Activated naive CD8-positive, alpha-beta T cell (primary cell): ENCODE results near the gene CD163L1.

Source experiments
- H3K27ac Mint-ChIP-seq: one replicate; pipeline ENCODE4 v1.8.0; 2021; ENCODE audit warnings: mixed read lengths
- H3K27me3 Mint-ChIP-seq: one replicate; pipeline ENCODE4 v1.8.0; 2021; ENCODE audit warnings: mixed read lengths
- H3K36me3 Mint-ChIP-seq: one replicate; pipeline ENCODE4 v1.8.0; 2021; ENCODE audit warnings: mixed read lengths
- H3K4me1 Mint-ChIP-seq: one replicate; pipeline ENCODE4 v1.8.0; 2021; ENCODE audit warnings: low read depth, mixed read lengths
- H3K4me3 Mint-ChIP-seq: one replicate; pipeline ENCODE4 v1.8.0; 2021; ENCODE audit warnings: mild to moderate bottlenecking, mixed read lengths
- H3K9me3 Mint-ChIP-seq: one replicate; pipeline ENCODE4 v1.8.0; 2021; ENCODE audit warnings: low read depth, mixed read lengths

Gene CD163L1

DNA sequence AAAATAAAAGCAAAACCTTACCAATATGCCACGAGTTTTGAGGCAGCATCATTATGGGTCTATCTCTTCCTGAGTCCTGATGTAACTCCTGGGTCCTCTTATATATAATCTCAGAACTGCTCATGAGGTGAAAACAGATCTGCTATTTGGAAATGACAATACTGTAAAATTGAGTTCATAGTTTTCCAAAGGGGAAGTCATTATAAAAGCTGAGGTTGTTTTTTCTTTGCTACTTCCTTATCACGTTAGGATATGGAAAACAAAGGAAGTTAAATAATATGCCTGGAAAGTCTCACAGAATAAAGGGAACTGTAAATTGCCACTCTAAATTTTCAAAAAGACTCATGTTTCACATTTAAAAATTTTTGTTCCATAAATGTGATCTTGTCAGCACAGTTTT lies at the start of gene CD163L1:
Gene CD163L1, minus strand, starts transcription at position 78 of the 400 bp plus-strand sequence. Its CDS starts 26 bp downstream, at position 52.
- H3K27me3 Mint-ChIP-seq: peaks cover 17% of the 10 kb centered on the region
- H3K4me3 Mint-ChIP-seq: no peak within 1 kb of the TSS
- H3K36me3 Mint-ChIP-seq: peaks cover 3% of the 10 kb centered on the region
- no peak within 1 kb of the TSS for H3K27ac Mint-ChIP-seq
- H3K4me1 Mint-ChIP-seq: peaks cover 3% of the 10 kb centered on the region
- H3K9me3 Mint-ChIP-seq: no peaks in the 10 kb centered on the region

DNA sequence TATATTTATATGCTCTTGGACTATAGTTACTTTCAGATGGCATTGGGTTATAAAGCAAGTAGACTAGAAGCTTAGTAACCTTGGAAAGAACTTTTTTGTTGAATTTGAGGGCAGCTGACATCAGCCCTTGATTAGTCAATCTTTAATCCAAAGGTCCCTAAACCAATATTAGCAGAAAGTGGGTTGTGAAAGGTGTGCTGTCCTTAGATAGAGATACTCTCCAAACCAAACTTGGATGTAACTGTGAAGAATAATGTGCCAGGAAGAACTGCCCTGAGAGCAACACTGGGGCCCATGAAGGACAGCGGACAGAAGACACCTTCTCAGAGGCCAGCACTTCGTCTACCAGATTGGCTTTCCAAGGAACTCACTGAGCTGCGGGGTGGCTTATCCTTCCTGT lies 49.1 kb upstream of the CD163L1 start:
- Mint-ChIP-seq H3K36me3 (no peaks in the 10 kb centered on the region), H3K4me3 (no peak overlapping the region), H3K9me3 (no peaks in the 10 kb centered on the region), H3K27me3 (peaks cover 12% of the 10 kb centered on the region), H3K27ac (no peak overlapping the region), H3K4me1 (no peaks in the 10 kb centered on the region)

DNA sequence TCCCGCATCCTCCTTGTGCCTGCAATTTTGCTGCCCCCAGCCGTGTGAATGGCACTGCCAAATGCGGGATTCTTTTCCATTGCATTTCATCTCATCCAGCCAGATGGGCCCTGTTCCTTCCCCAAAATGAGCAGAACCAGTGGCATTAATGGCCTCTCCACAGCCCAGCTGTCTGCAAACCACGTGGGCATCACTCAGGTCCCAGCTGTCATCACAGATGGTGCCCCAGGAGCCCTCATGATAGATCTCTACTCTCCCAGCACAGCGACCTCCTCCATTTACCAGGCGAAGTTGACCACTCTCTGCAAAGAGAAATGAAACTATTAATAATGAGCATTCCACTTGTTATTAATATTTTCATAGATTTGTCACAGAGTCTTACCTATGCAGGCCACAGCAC lies 42.6 kb upstream of the CD163L1 start:
- Mint-ChIP-seq H3K36me3 (no peaks in the 10 kb centered on the region), H3K9me3 (no peaks in the 10 kb centered on the region), H3K27me3 (peaks cover 2% of the 10 kb centered on the region), H3K4me3 (no peak overlapping the region), H3K27ac (no peak overlapping the region), H3K4me1 (no peaks in the 10 kb centered on the region)

DNA sequence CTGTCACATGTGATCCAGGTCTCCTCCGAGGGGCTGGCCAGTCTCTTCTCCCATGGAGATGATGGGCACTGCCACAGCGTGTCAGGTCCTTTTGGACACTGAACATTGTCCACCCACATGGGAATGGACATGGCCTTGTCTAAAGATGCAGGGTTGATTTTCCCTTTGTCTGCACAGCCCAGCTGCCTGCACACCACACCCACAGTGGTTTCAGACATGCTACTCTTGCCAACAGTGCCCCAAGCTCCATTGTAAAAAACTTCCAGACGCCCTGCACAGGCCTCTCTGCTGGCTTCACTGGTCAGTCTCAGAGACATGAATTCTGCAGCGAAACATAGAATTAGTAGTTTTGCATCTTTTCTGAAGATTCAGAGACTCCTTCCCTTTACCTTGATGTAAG lies 41.1 kb upstream of the CD163L1 start:
- no peaks in the 10 kb centered on the region for H3K4me1 Mint-ChIP-seq
- no peaks in the 10 kb centered on the region for H3K36me3 Mint-ChIP-seq
- no peak overlapping the region for H3K4me3 Mint-ChIP-seq
- H3K27me3 Mint-ChIP-seq: peaks cover 2% of the 10 kb centered on the region
- no peak overlapping the region for H3K27ac Mint-ChIP-seq
- no peaks in the 10 kb centered on the region for H3K9me3 Mint-ChIP-seq

DNA sequence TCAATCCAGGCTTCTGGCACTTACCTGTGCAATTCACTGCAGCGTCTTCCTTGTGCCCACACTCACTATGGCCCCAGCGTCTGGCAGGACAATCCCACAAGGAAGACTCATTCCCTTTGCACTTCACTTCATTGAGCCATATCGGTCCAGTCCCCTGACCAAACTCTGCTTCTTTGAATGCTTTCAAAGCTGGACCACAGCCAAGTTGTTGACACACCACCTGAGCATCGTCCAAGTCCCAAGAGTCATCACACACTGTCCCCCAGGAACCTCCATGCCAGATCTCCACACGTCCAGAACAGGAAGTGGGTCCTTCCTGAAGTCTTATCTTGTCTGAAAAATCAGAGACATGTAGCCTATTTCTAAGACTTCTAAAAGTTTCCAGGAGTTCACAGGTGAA lies 39.4 kb upstream of the CD163L1 start:
- H3K36me3 Mint-ChIP-seq: no peaks in the 10 kb centered on the region
- H3K4me3 Mint-ChIP-seq: no peak overlapping the region
- H3K4me1 Mint-ChIP-seq: no peaks in the 10 kb centered on the region
- H3K27ac Mint-ChIP-seq: no peak overlapping the region
- no peaks in the 10 kb centered on the region for H3K9me3 Mint-ChIP-seq
- H3K27me3 Mint-ChIP-seq: peaks cover 2% of the 10 kb centered on the region

GRCh38 chr12:7479771-7480170 lies 35.8 kb upstream of the CD163L1 start:
- Mint-ChIP-seq H3K27me3 (no peaks in the 10 kb centered on the region), H3K4me3 (no peak overlapping the region), H3K4me1 (no peaks in the 10 kb centered on the region), H3K36me3 (no peaks in the 10 kb centered on the region), H3K27ac (no peak overlapping the region), H3K9me3 (no peaks in the 10 kb centered on the region)

- Mint-ChIP-seq H3K27me3 (peaks cover 3% of the 10 kb centered on the region), H3K36me3 (no peaks in the 10 kb centered on the region), H3K4me1 (no peaks in the 10 kb centered on the region), H3K27ac (no peak overlapping the region), H3K4me3 (no peak overlapping the region), H3K9me3 (peaks cover 6% of the 10 kb centered on the region)
Measured at GRCh38 chr12:7472060-7472459, 28.1 kb upstream of the CD163L1 start.

DNA sequence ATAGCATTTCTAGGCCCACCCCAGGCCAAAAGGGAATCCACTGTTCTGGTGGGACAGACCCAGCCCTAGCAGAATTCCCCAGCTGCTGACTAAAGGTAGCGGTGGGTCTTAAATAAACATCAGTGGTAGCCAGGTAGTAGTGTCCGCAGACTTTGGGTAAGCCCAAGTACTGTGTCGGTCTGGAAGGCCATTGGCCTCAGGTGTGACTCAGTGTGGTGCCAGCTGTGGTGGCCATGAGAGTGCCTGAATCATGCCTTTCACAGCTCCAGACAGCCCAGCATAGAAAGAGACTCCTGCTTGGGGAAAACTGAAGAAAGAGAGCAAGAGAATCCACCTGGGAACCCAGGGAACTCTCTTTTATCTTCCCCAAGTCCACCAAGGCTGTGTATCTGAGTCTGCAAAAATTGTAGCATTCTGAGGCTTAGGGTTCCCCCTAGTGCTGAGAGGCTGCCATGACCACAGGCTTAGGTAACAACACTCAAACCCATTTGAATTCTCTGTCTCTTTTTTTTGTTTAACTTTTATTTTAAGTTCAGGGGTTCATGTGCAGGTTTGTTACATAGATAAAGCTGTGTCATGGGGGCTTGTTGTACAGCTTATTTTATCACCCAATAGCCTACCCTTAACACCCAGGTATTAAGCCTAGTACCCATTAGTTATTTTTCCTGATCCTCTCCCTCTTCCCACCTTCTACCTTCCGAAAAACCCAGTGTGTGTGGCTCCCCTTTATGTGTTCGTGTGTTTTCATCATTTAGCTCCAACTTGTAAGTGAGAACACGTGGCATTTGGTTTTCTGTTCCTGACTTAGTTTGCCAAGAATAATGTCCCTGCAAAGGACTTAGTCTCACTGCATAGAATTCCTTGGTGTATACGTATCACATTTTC lies 16.7 kb upstream of the CD163L1 start:
- no peak overlapping the region for H3K4me3 Mint-ChIP-seq
- no peaks in the 10 kb centered on the region for H3K4me1 Mint-ChIP-seq
- no peaks in the 10 kb centered on the region for H3K9me3 Mint-ChIP-seq
- H3K27me3 Mint-ChIP-seq: peaks cover 5% of the 10 kb centered on the region
- no peak overlapping the region for H3K27ac Mint-ChIP-seq
- no peaks in the 10 kb centered on the region for H3K36me3 Mint-ChIP-seq

GRCh38 chr12:7459973-7460372 lies 16.0 kb upstream of the CD163L1 start:
- H3K9me3 Mint-ChIP-seq: no peaks in the 10 kb centered on the region
- H3K4me1 Mint-ChIP-seq: no peaks in the 10 kb centered on the region
- no peak overlapping the region for H3K4me3 Mint-ChIP-seq
- no peak overlapping the region for H3K27ac Mint-ChIP-seq
- H3K27me3 Mint-ChIP-seq: peaks cover 5% of the 10 kb centered on the region
- H3K36me3 Mint-ChIP-seq: no peaks in the 10 kb centered on the region

DNA sequence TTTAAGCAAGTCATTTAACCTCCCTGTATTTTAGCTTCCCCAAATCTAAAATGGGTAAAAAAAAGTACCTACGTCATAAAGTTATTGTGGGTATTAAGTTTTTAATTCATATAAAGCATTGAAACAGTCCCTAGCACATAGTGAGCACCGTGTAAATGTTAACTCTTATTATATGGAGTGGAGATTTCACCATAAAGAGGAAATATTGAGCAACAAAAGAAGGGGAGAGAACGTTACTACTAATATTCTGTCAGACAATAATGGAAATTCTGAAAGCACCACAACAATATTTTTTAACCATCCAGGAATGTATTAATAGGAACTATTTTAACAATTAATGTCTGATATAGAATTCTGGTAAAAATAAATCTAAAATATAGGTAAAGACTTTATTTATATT lies 7.8 kb upstream of the CD163L1 start:
- peaks cover 10% of the 10 kb centered on the region for H3K9me3 Mint-ChIP-seq
- no peak overlapping the region for H3K4me3 Mint-ChIP-seq
- no peak overlapping the region for H3K27ac Mint-ChIP-seq
- no peaks in the 10 kb centered on the region for H3K4me1 Mint-ChIP-seq
- peaks cover 2% of the 10 kb centered on the region for H3K27me3 Mint-ChIP-seq
- H3K36me3 Mint-ChIP-seq: no peaks in the 10 kb centered on the region

DNA sequence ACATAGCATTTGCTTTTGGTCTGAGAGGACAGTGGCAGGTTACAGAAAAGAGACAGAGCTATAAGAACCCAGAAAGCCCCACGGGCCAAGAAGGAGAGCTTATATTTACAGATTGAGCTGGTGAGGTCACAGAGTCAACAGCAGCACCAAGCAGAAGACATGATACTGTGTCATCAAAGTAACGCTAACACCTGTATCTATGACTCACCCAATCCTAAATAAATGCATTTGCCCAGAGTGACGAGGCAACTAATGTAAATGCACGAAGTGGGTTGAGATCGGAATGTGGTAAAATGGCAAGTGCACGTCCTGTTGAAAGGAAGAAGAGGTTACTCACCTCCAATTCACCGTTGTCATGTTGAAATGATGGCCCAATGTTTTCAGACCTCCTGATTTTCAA lies 6.7 kb upstream of the CD163L1 start:
- Mint-ChIP-seq H3K27ac (no peak overlapping the region), H3K36me3 (no peaks in the 10 kb centered on the region), H3K4me3 (no peak overlapping the region), H3K27me3 (peaks cover 2% of the 10 kb centered on the region), H3K9me3 (peaks cover 10% of the 10 kb centered on the region), H3K4me1 (no peaks in the 10 kb centered on the region)

- Mint-ChIP-seq H3K4me3 (no peak overlapping the region), H3K27ac (no peak overlapping the region), H3K36me3 (no peaks in the 10 kb centered on the region), H3K4me1 (no peaks in the 10 kb centered on the region), H3K27me3 (peaks cover 2% of the 10 kb centered on the region), H3K9me3 (no peaks in the 10 kb centered on the region)
Measured at GRCh38 chr12:7448099-7448498, 4.1 kb upstream of the CD163L1 start.

- no peak overlapping the region for H3K27ac Mint-ChIP-seq
- H3K36me3 Mint-ChIP-seq: peaks cover 3% of the 10 kb centered on the region
- peaks cover 15% of the 10 kb centered on the region for H3K27me3 Mint-ChIP-seq
- no peak overlapping the region for H3K4me3 Mint-ChIP-seq
- H3K9me3 Mint-ChIP-seq: no peaks in the 10 kb centered on the region
- peaks cover 2% of the 10 kb centered on the region for H3K4me1 Mint-ChIP-seq
Measured at GRCh38 chr12:7444537-7444936, 584 bp upstream of the CD163L1 start.

- peaks cover 22% of the 10 kb centered on the region for H3K27me3 Mint-ChIP-seq
- peak overlapping the region; percentile 6 for H3K4me3 Mint-ChIP-seq
- H3K4me1 Mint-ChIP-seq: peaks cover 3% of the 10 kb centered on the region
Measured at GRCh38 chr12:7441216-7441615, 2.7 kb downstream of the CD163L1 start.

DNA sequence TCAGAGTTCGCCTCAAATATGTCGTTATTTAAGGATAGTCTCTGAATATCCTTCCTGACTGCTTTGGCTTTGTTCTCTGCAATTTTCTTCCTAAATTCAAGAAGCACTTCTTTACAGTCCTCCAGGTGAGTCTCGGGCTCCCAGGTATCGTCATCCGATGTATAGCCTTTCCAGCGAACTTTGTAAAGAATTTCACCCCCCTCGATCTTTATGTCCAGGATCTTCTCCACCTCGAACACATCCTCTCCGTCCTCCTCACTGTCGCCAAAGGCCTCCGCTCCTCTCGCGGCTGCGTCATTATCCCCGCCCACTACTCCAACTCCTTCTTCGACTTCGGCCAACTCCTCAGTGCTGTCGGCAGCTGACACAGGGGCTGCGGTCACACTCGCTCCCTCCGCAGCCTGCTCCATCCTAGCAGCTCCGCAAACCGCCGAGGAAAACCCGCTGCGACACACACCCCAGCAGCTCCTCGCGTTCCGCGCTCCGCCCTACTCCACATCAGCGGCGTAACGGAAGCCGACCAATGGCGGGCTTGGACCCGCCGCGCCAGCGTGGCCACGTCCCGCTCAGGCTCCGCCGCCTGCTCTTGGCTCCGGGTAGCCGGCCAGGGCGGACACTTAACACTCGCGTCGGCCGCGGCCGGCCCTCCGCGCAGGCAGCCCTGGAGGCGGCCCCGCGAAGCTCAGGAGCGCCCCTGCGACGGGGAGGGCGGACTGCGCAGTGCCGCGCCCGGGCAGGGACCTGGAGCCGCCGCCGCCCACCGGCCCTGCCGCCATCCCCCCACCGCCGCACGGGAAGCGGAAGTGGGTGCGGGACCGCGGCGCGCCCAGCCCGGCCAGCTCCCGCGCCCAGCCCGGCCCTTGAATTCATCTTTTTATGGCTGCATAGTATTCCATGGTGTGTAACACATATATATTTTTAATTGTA lies 4.1 kb downstream of the CD163L1 start:
- Mint-ChIP-seq H3K27ac (no peak overlapping the region), H3K4me1 (peaks cover 3% of the 10 kb centered on the region), H3K9me3 (no peaks in the 10 kb centered on the region), H3K36me3 (peaks cover 3% of the 10 kb centered on the region), H3K4me3 (peak overlapping the region; percentile 82), H3K27me3 (peaks cover 22% of the 10 kb centered on the region)

More at GRCh38 chr12:7441216-7441615, 2.7 kb downstream of the CD163L1 start:
- H3K27ac Mint-ChIP-seq: no peak overlapping the region
- peaks cover 3% of the 10 kb centered on the region for H3K36me3 Mint-ChIP-seq
- H3K9me3 Mint-ChIP-seq: no peaks in the 10 kb centered on the region
